Right lobe of liver (tissue), 6 donors: ENCODE data around the gene FGF2. TPM values are rescaled to one million over a fixed set of nuclear protein-coding genes. Genes with fewer than 3 reads are reported as not detected.
"Not testable (repeated sequence)": the region's sequence is repeated elsewhere in the genome, so short reads cannot be mapped to it uniquely, and the experiment has no call there.

ENCODE experiments used
- ATAC-seq, 4 donors: fragments of 200-7000 bp; cut with Tn5 transposase; one replicate each; pipeline ENCODE4 v1.9.1; 2020; ENCODE audit warnings: mild to moderate bottlenecking in 4 of 4, moderate library complexity in 4 of 4
- DNase-seq, 3 donors: peaks; one replicate each; pipeline ENCODE4 v3.0.0-alpha.2; 2020
- H3K27ac ChIP-seq, 3 donors: fragments of 200-600 bp; one replicate each; pipeline ENCODE4 v1.8.0; 2022
- H3K27me3 ChIP-seq, 2 donors: fragments of 200-600 bp; one replicate each; pipeline ENCODE4 v1.8.0; 2022
- H3K36me3 ChIP-seq, 4 donors: fragments of 200-600 bp; sonication (generic) in 1 of 4; one replicate each; pipeline versions ENCODE4 v1.5.1 to v1.8.0; 2017 to 2022; ENCODE audit warnings: control low read depth in 1 of 4
- H3K4me1 ChIP-seq, 4 donors: fragments of 200-600 bp; sonication (generic) in 1 of 4; one replicate each; pipeline versions ENCODE4 v1.5.1 to v1.8.0; 2017 to 2022; ENCODE audit warnings: control low read depth in 1 of 4
- H3K4me3 ChIP-seq, 3 donors: fragments of 200-600 bp; one replicate each; pipeline ENCODE4 v1.8.0; 2022
- H3K9me3 ChIP-seq, 4 donors: fragments of 200-600 bp; sonication (generic) in 1 of 4; one replicate each; pipeline versions ENCODE4 v1.5.1 to v1.8.0; 2017 to 2022; ENCODE audit warnings: control low read depth in 1 of 4
- CTCF ChIP-seq, 4 donors: fragments of 200-600 bp in 3 of 4; fragments of 450-650 bp in 1 of 4; IDR thresholded peaks; one replicate each; pipeline versions ENCODE4 v1.5.1 to v1.8.0; 2016 to 2022; ENCODE audit warnings: antibody characterized with exemption in 4 of 4, mild to moderate bottlenecking in 2 of 4
- POLR2A ChIP-seq: fragments of 450-650 bp; IDR thresholded peaks from one replicate; pipeline ENCODE4 v1.6.1; 2017; ENCODE audit warnings: antibody characterized with exemption, mild to moderate bottlenecking
- WGBS: methylation state at CpG from one replicate; pipeline ENCODE4 v1.1.6; 2018; ENCODE audit warnings: low coverage, low lambda C conversion rate; ENCODE audit not compliant: insufficient coverage; ENCODE audit errors: missing lambda C conversion rate; 5-methylcytosine and 5-hydroxymethylcytosine counted together
- intact Hi-C, 2 donors: fragments of 100-400 bp; cut with DNase I; formaldehyde crosslinking; loops; one replicate each; pipeline versions ENCODE4 v1.11.2 to v1.14.1; 2022
- total RNA-seq, 6 experiments: library from RNA; depleted of rRNA in 2 of 6; stranded (reverse); fragments of >200 nt in 2 of 6; fragmentation: NEBNext Ultra II Directional in 3 of 6; extraction: Animal tissue kit (Norgen Biotek cat#: 25700) in 3 of 6; gene quantifications; one replicate each; pipeline versions ENCODE4 v1.1.0 to v1.2.4, GENCODE V29; 2016 to 2023
- donor health status: DM: no; HTN: yes; CAD: no.
- donor health status: DM: no; HTN: no; CAD: no.
- donor health status: DM: no; HTN: no; CAD: no.
- donor health status: DM: no; HTN: yes; CAD: no.
- donor health status: DM: no; HTN: yes; CAD: no.

FGF2 gene
- total RNA-seq, 6 experiments from 2014 or later = 0.88 to 1.6 (median 1.1) TPM

GRCh38 chr4:122783301-122784215 is 43.1 kb upstream of the FGF2 start:
- peak; percentile 92 to 96 (median 94) for ATAC-seq
- WGBS = 11% methylated on average over 5 of the region's 6 CpGs
- no peaks in the 10 kb centered on the region for H3K9me3 ChIP-seq

GRCh38 chr4:122784261-122784660 is 42.4 kb upstream of the FGF2 start:
- Histone ChIP-seq H3K36me3 (no peaks in the 10 kb centered on the region), H3K9me3 (no peaks in the 10 kb centered on the region), H3K27me3 (no peaks in the 10 kb centered on the region), H3K4me3 (no peak overlapping the region), H3K27ac (peak overlapping the region in 1 of 3 donors; percentile 69), H3K4me1 (peaks cover 0 to 26% (median 8%) of the 10 kb centered on the region in 4 donors)
- intact Hi-C loops = no loop called here
- TF ChIP-seq CTCF (IDR thresholded peaks at IDR 0.05) (no peak), POLR2A (no peak)
- ATAC-seq (peak in 1 of 4 donors; percentile 21), DNase-seq (no peak)
- 21% methylated on average over 1 of the region's 1 CpG for WGBS

More at GRCh38 chr4:122783301-122784215, 43.1 kb upstream of the FGF2 start:
- peak; percentile 45 to 80 (median 58) for DNase-seq
- Histone ChIP-seq H3K4me1 (peaks cover 0 to 26% (median 8%) of the 10 kb centered on the region in 4 donors), H3K27me3 (no peaks in the 10 kb centered on the region), H3K27ac (peak overlapping the region in 2 of 3 donors; percentile 47 to 69), H3K36me3 (no peaks in the 10 kb centered on the region), H3K4me3 (peak overlapping the region in 1 of 3 donors; percentile 2)
- TF ChIP-seq CTCF (IDR thresholded peaks at IDR 0.05) (no peak), POLR2A (no peak)
- intact Hi-C loops = no loop called here

- Histone ChIP-seq H3K27ac (no peak overlapping the region), H3K27me3 (no peaks in the 10 kb centered on the region), H3K9me3 (no peaks in the 10 kb centered on the region), H3K4me3 (no peak overlapping the region), H3K36me3 (no peaks in the 10 kb centered on the region), H3K4me1 (peaks cover 0 to 26% (median 8%) of the 10 kb centered on the region in 4 donors)
- ATAC-seq = no peak
- WGBS = 96% methylated on average over 2 of the region's 2 CpGs
- DNase-seq = no peak
- TF ChIP-seq CTCF (IDR thresholded peaks at IDR 0.05) (no peak), POLR2A (no peak)
- intact Hi-C loops = no loop called here
These were observed 41.5 kb upstream of the FGF2 start for GRCh38 chr4:122785099-122785498.

GRCh38 chr4:122786296-122786695 is 40.3 kb upstream of the FGF2 start:
- WGBS = 98% methylated on average over 4 of the region's 4 CpGs
- intact Hi-C loops, H3K27ac ChIP-seq, H3K4me3 ChIP-seq, ATAC-seq, H3K36me3 ChIP-seq, H3K9me3 ChIP-seq, DNase-seq, H3K27me3 ChIP-seq: not testable (repeated sequence)
- H3K4me1 ChIP-seq = peaks cover 0 to 26% (median 8%) of the 10 kb centered on the region in 4 donors

GRCh38 chr4:122786920-122787319 is 39.7 kb upstream of the FGF2 start:
- peaks cover 0 to 26% (median 8%) of the 10 kb centered on the region in 4 donors for H3K4me1 ChIP-seq
- WGBS = 100% methylated on average over 1 of the region's 1 CpG
- DNase-seq, H3K9me3 ChIP-seq, H3K27me3 ChIP-seq, H3K27ac ChIP-seq, intact Hi-C loops, H3K4me3 ChIP-seq, ATAC-seq, H3K36me3 ChIP-seq: not testable (repeated sequence)
